GM12872 (cell line): ENCODE measurements around the gene RETREG1.

Experiments
- TF ChIP-seq, protein P1 (sequence below): IDR thresholded peaks from 3 replicates; pipeline ENCODE4 v1.5.1; 2011; ENCODE audit warnings: low read depth, mild to moderate bottlenecking, low read length, moderate library complexity; ENCODE audit not compliant: insufficient read depth

RETREG1 gene

DNA sequence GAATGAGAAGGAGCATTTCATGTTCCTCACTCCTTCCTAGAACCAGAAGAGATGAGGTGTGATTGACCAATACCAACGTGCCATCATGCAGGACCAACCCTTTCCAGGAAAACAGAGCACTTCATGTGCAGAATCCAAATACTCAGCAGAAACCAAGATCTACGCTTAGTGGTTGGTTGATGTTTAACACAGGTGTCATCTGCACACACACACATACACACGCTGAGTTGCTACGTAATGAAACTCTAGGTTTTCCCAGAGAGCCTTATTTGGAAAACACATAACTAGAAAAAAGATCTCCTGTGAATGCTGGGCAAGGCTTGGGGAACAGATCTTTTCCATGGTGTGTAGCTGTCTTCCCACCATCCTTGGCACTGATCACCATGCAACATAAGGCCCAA, 130.1 kb downstream of the RETREG1 start:
- TF ChIP-seq, protein P1, sequence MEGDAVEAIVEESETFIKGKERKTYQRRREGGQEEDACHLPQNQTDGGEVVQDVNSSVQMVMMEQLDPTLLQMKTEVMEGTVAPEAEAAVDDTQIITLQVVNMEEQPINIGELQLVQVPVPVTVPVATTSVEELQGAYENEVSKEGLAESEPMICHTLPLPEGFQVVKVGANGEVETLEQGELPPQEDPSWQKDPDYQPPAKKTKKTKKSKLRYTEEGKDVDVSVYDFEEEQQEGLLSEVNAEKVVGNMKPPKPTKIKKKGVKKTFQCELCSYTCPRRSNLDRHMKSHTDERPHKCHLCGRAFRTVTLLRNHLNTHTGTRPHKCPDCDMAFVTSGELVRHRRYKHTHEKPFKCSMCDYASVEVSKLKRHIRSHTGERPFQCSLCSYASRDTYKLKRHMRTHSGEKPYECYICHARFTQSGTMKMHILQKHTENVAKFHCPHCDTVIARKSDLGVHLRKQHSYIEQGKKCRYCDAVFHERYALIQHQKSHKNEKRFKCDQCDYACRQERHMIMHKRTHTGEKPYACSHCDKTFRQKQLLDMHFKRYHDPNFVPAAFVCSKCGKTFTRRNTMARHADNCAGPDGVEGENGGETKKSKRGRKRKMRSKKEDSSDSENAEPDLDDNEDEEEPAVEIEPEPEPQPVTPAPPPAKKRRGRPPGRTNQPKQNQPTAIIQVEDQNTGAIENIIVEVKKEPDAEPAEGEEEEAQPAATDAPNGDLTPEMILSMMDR: no peak

DNA sequence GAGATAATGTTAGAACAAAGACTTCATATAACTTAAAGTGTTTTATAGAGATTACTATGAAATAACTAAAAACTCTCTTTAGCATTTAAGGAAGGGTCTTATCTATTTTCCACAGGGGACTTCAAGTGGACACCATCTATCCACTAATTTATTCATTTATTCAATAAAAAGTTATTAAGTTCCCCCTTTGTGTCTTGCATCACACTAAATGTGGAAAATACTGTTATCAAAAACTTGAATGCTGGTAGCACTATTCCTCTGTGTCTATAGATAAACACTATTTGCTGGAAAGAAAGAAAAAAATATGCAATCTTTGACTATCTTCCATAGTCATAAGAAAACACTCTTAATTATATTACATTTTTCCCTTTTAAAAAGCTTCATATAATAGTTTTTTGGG, 131.1 kb downstream of the RETREG1 start:
- TF ChIP-seq, protein P1: no peak

DNA sequence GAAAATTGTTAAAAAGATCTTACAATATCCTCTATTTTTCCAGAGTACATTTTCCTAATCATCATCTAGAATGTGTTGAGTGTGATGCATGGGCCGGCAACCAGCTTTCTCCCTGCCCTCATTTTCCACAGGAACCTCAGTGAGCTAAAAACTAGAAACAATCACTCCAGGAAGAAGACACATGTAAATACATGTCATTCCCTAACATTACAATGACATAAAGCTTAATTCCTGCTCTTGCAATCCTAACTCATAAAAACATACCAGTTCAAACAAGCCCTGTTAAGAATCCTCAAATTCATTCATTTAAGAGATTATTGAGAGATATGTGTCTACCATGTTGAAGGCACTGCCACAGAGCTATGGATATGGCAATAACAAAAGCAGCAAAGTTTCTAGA, 132.7 kb downstream of the RETREG1 start:
- TF ChIP-seq, protein P1: no peak

DNA sequence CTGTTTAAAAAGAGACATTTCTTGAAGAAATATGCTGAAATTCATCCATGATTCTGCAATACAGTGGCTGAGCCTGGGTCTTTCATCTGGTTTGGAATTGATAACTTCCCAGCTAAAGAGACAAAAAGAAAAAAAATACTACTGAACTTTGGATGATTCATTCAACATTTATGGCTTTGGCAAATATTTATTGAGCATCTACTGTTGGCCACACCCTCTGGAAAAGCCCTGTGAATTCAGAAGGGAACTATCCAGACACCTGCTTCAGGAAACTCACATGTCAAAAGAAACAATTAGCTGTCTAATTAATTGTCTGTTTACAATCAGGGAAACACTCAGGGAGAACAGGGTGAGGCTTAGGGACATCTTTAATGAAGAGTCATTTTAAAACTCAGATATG, 133.4 kb downstream of the RETREG1 start:
- TF ChIP-seq, protein P1: no peak

DNA sequence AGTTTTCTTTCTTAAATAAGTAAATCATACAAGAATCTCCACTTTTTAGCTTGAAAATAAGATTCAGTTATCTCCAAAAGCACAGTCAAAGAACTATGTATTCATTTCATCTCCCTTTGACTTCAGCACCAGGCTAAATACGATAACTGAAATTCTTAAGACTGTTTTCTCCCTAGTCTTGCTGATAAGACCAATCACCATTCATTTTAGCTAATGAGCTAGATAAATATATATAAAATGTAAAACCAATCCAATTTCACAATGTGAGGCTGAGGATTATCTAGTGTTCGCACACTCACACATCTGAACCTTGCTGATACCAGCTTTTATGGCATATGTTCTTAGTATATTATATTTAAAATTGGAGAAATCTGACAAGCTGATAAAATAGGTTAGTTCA, 133.9 kb downstream of the RETREG1 start:
- TF ChIP-seq, protein P1: no peak

DNA sequence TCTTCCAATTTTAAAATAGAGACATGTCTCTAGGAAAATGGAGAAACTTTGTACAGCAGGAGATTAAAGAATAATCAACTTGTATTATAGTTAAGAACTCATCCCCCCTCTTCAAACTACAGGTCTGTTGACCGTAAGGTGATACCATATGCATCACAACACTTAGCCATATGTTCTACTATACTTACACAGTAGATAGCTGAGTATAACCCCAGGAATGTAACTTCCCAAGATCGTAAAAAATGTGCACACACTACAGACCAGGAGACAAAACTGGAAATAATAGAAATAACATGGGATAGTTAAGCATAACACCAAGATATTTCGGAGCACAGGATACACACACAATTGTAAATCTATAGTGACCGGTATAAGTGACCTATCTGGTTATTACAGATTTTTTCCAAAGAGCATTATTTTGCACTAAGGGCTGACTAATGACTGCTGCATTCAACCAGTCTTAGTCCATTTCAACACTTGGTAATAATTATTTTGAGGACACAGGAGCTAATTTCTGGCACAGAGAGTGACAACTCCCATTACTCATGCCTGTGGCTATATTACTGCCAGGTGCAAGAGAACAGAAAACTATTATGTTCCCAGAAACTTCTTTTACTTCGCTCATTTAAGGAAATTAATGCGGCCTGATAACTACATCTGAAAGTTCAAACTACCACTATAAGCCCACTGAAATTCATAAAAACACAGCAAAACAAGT, 135.8 kb downstream of the RETREG1 start:
- TF ChIP-seq, protein P1: no peak

DNA sequence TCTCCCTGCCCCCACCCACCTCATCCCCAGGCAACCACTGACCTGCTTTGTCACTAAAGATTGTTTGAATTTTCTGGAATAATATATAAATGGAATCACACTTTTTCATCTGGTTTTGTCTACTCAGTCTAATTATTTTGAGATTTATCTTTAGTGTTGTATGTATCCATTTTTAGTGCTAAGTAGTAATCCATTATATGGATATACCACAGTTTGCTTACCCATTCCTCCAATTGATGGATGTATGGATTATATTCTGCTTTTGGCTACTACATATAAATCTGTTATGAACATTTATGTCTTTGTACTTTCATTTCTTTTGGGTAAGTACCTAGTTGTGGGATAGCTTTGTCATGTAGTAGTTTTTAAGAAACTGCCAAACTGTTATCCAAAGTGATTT, 136.7 kb downstream of the RETREG1 start:
- TF ChIP-seq, protein P1: no peak
